Prostate gland (tissue), 2 donors: ENCODE measurements around the gene PIAS4.

ENCODE experiments used
- CTCF ChIP-seq, 4 experiments: fragments of 200-600 bp in 2 of 4; fragments of 450-650 bp in 2 of 4; sonication (generic) in 2 of 4; IDR thresholded peaks; 1 replicate in 3 of 4; 2 replicates in 1 of 4; pipeline ENCODE4 v1.5.1; 2016 to 2019; ENCODE audit warnings: antibody characterized with exemption in 4 of 4, mild to moderate bottlenecking in 2 of 4, moderate library complexity in 2 of 4
- POLR2A ChIP-seq: fragments of 450-650 bp; IDR thresholded peaks from one replicate; pipeline ENCODE4 v1.6.1; 2016; ENCODE audit warnings: antibody characterized with exemption, mild to moderate bottlenecking
- POLR2AphosphoS5 ChIP-seq: sonication (generic); formaldehyde crosslinking; IDR thresholded peaks from one replicate; pipeline ENCODE4 v1.6.1; 2017; ENCODE audit warnings: antibody characterized with exemption

- no peak for TF ChIP-seq POLR2A
- TF ChIP-seq CTCF (IDR thresholded peaks at IDR 0.05) = no peak
- peak; percentile 69 for TF ChIP-seq POLR2AphosphoS5
Observed at GRCh38 chr19:4083677-4084546, 76.4 kb downstream of the PIAS4 start.
